ENCODE results near the gene BCAS3.
"Not testable (repeated sequence)": the region's sequence is repeated elsewhere in the genome, so short reads cannot be mapped to it uniquely, and the experiment has no call there.

The BCAS3 gene

GRCh38 chr17:60874772-60875171 is 197.1 kb downstream of the BCAS3 start:
- no peak for TF ChIP-seq CTCF (IDR thresholded peaks at IDR 0.05)
- no peak for TF ChIP-seq ZFX (IDR thresholded peaks at IDR 0.05; ENCODE audit: borderline replicate concordance)
- no peak overlapping the region for H3K27ac ChIP-seq

GRCh38 chr17:60886731-60887613 is 209.3 kb downstream of the BCAS3 start:
- H3K27ac ChIP-seq, result not testable (repeated sequence)

DNA sequence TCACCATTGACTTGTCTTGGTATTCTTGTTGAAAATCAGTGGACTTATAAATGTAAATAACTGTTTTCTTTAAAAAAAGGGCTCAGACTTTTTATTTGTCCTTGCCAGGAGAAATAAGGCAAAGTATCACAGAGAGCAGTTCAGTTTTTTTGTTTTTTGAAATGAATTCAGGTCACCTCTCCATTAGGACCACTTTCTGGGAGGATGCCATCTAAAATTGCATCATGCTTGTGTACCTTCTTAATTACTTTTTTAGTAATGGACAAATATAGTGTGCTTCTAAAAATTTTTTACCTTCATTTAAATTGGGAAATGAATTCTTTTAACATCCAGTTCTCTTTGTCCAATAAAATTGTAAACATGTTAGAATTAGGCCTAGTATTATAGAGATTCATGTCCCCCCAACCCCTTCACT is 210.0 kb downstream of the BCAS3 start:
- TF ChIP-seq ZFX (IDR thresholded peaks at IDR 0.05; ENCODE audit: borderline replicate concordance) (no peak), CTCF (IDR thresholded peaks at IDR 0.05) (no peak)
- H3K27ac ChIP-seq, result no peak overlapping the region

DNA sequence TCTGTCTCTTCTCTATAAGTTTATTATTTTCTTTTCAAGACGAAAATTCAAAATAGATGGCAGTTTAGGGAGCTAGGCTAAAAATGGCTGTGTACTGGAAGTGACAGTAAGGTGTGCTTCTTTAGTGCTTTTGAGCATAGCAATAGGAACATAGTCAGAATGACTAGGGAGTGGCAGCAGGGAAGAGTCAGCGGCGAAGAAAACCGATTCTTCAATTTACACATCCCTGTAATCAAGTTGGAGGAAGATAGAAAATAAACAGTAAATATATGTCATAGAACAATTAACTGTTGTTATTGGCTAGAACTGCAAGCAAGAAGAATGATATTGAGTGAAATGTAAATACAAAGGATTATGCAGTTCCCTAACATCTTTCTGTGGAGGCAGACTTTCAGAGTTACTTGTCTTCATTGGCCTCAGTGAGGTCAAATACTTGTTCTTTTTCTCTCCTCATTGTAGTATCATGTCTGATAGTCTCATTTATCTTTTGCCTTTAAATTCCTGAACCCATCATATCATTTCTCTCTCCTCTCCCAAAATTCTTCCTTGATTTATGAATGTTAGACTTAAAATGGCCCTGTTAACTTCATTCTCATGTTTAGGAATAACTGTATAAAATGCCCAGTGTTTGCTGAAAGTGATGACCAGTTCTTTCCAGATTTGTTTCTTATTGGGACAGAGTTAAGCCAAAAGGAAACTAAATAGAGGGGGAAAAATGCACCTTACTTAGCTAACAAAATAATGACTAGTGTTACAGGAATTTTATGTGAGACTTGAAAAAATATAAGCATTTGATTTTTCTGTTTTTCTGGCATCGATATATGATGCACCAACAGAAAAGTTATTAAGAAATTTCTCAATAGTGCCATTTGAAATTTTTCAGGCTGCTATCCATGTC is 211.4 kb downstream of the BCAS3 start:
- H3K27ac ChIP-seq, result no peak overlapping the region
- TF ChIP-seq CTCF (IDR thresholded peaks at IDR 0.05), result no peak
- TF ChIP-seq ZFX (IDR thresholded peaks at IDR 0.05; ENCODE audit: borderline replicate concordance), result no peak

- no peak overlapping the region for H3K27ac ChIP-seq
- TF ChIP-seq CTCF (IDR thresholded peaks at IDR 0.05), result no peak
- no peak for TF ChIP-seq ZFX (IDR thresholded peaks at IDR 0.05; ENCODE audit: borderline replicate concordance)
Measured at GRCh38 chr17:60891149-60891548, 213.5 kb downstream of the BCAS3 start.

DNA sequence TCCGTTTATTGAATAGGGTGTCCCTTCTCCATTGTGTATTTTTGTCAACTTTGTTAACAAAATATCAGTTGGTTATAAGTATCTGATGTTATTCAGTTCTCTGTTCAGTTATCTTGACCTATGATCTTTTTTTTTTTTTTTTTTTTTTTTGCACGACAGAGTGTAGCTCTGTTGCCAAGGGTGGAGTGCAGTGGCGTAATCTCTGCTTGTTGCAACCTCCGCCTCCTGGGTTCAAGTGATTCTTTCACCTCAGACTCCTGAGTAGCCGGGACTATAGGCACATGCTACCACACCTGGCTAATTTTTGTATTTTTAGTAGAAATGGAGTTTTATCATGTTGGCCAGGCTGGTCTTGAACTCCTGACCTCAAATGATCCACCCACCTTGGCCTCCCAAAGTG is 215.8 kb downstream of the BCAS3 start:
- TF ChIP-seq CTCF (IDR thresholded peaks at IDR 0.05) (no peak), ZFX (IDR thresholded peaks at IDR 0.05; ENCODE audit: borderline replicate concordance) (no peak)
- H3K27ac ChIP-seq, result no peak overlapping the region

- no peak overlapping the region for H3K27ac ChIP-seq
- no peak for TF ChIP-seq ZFX (IDR thresholded peaks at IDR 0.05; ENCODE audit: borderline replicate concordance)
- no peak for TF ChIP-seq CTCF (IDR thresholded peaks at IDR 0.05)
Measured at GRCh38 chr17:60896996-60897395, 219.3 kb downstream of the BCAS3 start.
